ENCODE measurements around the gene PRELID2. TPM values are rescaled to one million over a fixed set of nuclear protein-coding genes. Genes with fewer than 3 reads are reported as not detected.
"Not testable (repeated sequence)": the region's sequence is repeated elsewhere in the genome, so short reads cannot be mapped to it uniquely, and the experiment has no call there.

Gene PRELID2
- total RNA-seq, 1 donor from 2014 or later, result 9.2 TPM

DNA sequence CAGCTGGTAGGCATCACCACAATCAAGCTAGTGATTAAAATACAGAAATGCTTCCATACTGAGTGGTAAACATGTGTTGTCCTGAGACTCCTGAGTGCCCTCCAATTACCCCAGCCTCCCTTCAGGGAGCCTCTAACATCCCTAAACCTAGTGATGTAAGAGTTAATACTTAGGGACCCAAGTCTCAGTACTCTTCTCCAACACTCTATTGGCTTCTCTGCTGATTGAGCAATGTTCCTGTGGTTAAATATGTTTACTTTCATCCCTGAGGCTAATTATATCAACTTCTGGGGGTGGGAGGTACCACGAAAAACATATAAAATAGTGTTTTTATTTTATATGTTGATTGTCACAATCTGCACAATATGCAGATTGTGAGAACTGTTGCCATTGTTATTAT, 32.7 kb upstream of the PRELID2 start:
- Histone ChIP-seq H2AFZ (ENCODE audit: low read depth, low read length) (no peak overlapping the region), H4K20me1 (ENCODE audit: insufficient read depth, low read length) (no peaks in the 10 kb centered on the region), H3K4me1 (ENCODE audit: insufficient read depth, low read length) (no peaks in the 10 kb centered on the region), H3K9ac (ENCODE audit: low read length) (no peak overlapping the region), H3K9me3 (ENCODE audit: insufficient read depth, low read depth, low read length) (no peaks in the 10 kb centered on the region), H3K79me2 (ENCODE audit: insufficient read depth, low read length) (no peaks in the 10 kb centered on the region), H3K36me3 (ENCODE audit: insufficient read depth, low read length) (no peaks in the 10 kb centered on the region), H3K4me2 (ENCODE audit: low read length) (no peak overlapping the region), H3K4me3 (ENCODE audit: insufficient read depth, low read depth, low read length) (no peak overlapping the region), H3K27me3 (ENCODE audit: insufficient read depth, low read length) (no peaks in the 10 kb centered on the region), H3K27ac (ENCODE audit: low read depth, low read length) (no peak overlapping the region)
- H3K27ac Mint-ChIP-seq (ENCODE audit: unreplicated experiment), result no peak overlapping the region
- no peaks in the 10 kb centered on the region for H3K27me3 Mint-ChIP-seq (ENCODE audit: low read depth, unreplicated experiment)
- no peaks in the 10 kb centered on the region for H3K4me1 Mint-ChIP-seq (ENCODE audit: low read depth, unreplicated experiment)
- FAIRE-seq, result no peak
- H3K4me3 Mint-ChIP-seq (ENCODE audit: unreplicated experiment), result no peak overlapping the region
- no peak for TF ChIP-seq EZH2 (IDR thresholded peaks at IDR 0.05; ENCODE audit: insufficient read depth, low read length)
- TF ChIP-seq, protein P1, sequence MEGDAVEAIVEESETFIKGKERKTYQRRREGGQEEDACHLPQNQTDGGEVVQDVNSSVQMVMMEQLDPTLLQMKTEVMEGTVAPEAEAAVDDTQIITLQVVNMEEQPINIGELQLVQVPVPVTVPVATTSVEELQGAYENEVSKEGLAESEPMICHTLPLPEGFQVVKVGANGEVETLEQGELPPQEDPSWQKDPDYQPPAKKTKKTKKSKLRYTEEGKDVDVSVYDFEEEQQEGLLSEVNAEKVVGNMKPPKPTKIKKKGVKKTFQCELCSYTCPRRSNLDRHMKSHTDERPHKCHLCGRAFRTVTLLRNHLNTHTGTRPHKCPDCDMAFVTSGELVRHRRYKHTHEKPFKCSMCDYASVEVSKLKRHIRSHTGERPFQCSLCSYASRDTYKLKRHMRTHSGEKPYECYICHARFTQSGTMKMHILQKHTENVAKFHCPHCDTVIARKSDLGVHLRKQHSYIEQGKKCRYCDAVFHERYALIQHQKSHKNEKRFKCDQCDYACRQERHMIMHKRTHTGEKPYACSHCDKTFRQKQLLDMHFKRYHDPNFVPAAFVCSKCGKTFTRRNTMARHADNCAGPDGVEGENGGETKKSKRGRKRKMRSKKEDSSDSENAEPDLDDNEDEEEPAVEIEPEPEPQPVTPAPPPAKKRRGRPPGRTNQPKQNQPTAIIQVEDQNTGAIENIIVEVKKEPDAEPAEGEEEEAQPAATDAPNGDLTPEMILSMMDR (IDR thresholded peaks at IDR 0.05; ENCODE audit: insufficient read depth, low read depth, low read length), result no peak
- H3K36me3 Mint-ChIP-seq (ENCODE audit: low read depth, unreplicated experiment), result no peaks in the 10 kb centered on the region
- H3K9me3 Mint-ChIP-seq (ENCODE audit: unreplicated experiment), result peaks cover 18% of the 10 kb centered on the region
- no peak for DNase-seq (ENCODE audit: low read depth)

DNA sequence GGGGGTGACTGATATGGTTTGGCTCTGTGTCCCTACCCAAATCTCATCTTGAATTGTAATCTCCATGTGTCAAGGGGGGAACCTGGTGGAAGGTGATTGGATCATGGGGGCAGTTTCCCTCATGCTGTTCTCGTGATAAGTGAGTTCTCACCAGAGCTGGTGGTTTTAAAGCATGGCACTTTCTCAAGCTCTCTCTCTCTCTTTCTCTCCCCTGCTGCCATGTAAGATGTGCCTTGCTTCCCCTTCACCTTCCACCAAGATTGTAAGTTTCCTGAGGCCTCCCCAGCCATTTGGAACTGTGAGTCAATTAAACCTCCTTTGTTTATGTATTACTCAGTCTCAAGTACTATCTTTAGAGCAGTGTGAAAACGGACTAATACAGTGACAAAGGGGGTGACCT, 29.3 kb upstream of the PRELID2 start:
- not testable (repeated sequence) for H3K4me3 ChIP-seq (ENCODE audit: insufficient read depth, low read depth, low read length); H3K27ac Mint-ChIP-seq (ENCODE audit: unreplicated experiment); H3K4me3 Mint-ChIP-seq (ENCODE audit: unreplicated experiment); H3K4me2 ChIP-seq (ENCODE audit: low read length); FAIRE-seq; H3K27ac ChIP-seq (ENCODE audit: low read depth, low read length); H3K27me3 ChIP-seq (ENCODE audit: insufficient read depth, low read length); H3K36me3 Mint-ChIP-seq (ENCODE audit: low read depth, unreplicated experiment); H3K36me3 ChIP-seq (ENCODE audit: insufficient read depth, low read length); H3K79me2 ChIP-seq (ENCODE audit: insufficient read depth, low read length); H3K9me3 ChIP-seq (ENCODE audit: insufficient read depth, low read depth, low read length); H3K27me3 Mint-ChIP-seq (ENCODE audit: low read depth, unreplicated experiment); H3K9ac ChIP-seq (ENCODE audit: low read length); H3K4me1 Mint-ChIP-seq (ENCODE audit: low read depth, unreplicated experiment); H3K4me1 ChIP-seq (ENCODE audit: insufficient read depth, low read length); H2AFZ ChIP-seq (ENCODE audit: low read depth, low read length); DNase-seq (ENCODE audit: low read depth); H4K20me1 ChIP-seq (ENCODE audit: insufficient read depth, low read length)
- H3K9me3 Mint-ChIP-seq (ENCODE audit: unreplicated experiment), result peaks cover 17% of the 10 kb centered on the region

DNA sequence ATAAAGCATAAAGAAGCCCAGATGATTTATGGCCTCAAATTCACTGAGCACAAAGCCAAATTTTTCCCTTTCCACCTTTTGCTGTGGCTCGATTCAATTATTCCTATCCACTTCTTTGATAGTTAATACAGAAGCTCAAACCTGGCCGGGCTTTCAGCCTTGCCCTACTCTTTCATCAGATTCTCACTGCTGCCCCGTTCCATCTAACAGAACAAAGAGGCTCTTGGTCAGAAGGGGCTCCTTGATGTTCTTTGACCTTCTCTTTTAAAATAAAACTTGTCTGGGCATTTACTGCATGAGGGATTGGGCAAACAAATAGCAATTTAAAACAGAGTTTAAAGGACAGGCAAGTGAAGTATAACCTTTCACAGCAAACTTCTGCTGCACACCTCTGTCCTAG, 27.9 kb upstream of the PRELID2 start:
- no peaks in the 10 kb centered on the region for H3K4me1 Mint-ChIP-seq (ENCODE audit: low read depth, unreplicated experiment)
- no peak overlapping the region for H3K4me3 ChIP-seq (ENCODE audit: insufficient read depth, low read depth, low read length)
- no peak for TF ChIP-seq EZH2 (IDR thresholded peaks at IDR 0.05; ENCODE audit: insufficient read depth, low read length)
- TF ChIP-seq, protein P1 (IDR thresholded peaks at IDR 0.05; ENCODE audit: insufficient read depth, low read depth, low read length), result no peak
- no peaks in the 10 kb centered on the region for H3K79me2 ChIP-seq (ENCODE audit: insufficient read depth, low read length)
- DNase-seq (ENCODE audit: low read depth) (no peak), FAIRE-seq (no peak)
- no peaks in the 10 kb centered on the region for H4K20me1 ChIP-seq (ENCODE audit: insufficient read depth, low read length)
- no peak overlapping the region for H3K27ac Mint-ChIP-seq (ENCODE audit: unreplicated experiment)
- H2AFZ ChIP-seq (ENCODE audit: low read depth, low read length), result no peak overlapping the region
- no peak overlapping the region for H3K27ac ChIP-seq (ENCODE audit: low read depth, low read length)
- H3K36me3 ChIP-seq (ENCODE audit: insufficient read depth, low read length), result no peaks in the 10 kb centered on the region
- peaks cover 6% of the 10 kb centered on the region for H3K4me1 ChIP-seq (ENCODE audit: insufficient read depth, low read length)
- peaks cover 17% of the 10 kb centered on the region for H3K9me3 Mint-ChIP-seq (ENCODE audit: unreplicated experiment)
- H3K27me3 Mint-ChIP-seq (ENCODE audit: low read depth, unreplicated experiment), result no peaks in the 10 kb centered on the region
- H3K9me3 ChIP-seq (ENCODE audit: insufficient read depth, low read depth, low read length), result no peaks in the 10 kb centered on the region
- H3K27me3 ChIP-seq (ENCODE audit: insufficient read depth, low read length), result no peaks in the 10 kb centered on the region
- no peak overlapping the region for H3K4me2 ChIP-seq (ENCODE audit: low read length)
- H3K36me3 Mint-ChIP-seq (ENCODE audit: low read depth, unreplicated experiment), result no peaks in the 10 kb centered on the region
- no peak overlapping the region for H3K9ac ChIP-seq (ENCODE audit: low read length)
- H3K4me3 Mint-ChIP-seq (ENCODE audit: unreplicated experiment), result no peak overlapping the region

Measured in astrocyte (in vitro differentiated cells and primary cell).